IgD-negative memory B cell (primary cell): ENCODE measurements around the gene SLAMF7. TPM values are rescaled to one million over a fixed set of nuclear protein-coding genes. Genes with fewer than 3 reads are reported as not detected.
"Not testable (repeated sequence)": the region's sequence is repeated elsewhere in the genome, so short reads cannot be mapped to it uniquely, and the experiment has no call there.

Source experiments
- H3K27ac Mint-ChIP-seq, 3 donors: one replicate each; pipeline ENCODE4 v1.8.0; 2020 to 2022; ENCODE audit warnings: mild to moderate bottlenecking in 3 of 3, mixed read lengths in 3 of 3, moderate library complexity in 1 of 3
- H3K27me3 Mint-ChIP-seq: one replicate; pipeline ENCODE4 v1.8.0; 2021; ENCODE audit warnings: mixed read lengths
- H3K36me3 Mint-ChIP-seq: one replicate; pipeline ENCODE4 v1.8.0; 2020; ENCODE audit warnings: mild to moderate bottlenecking, mixed read lengths
- H3K4me1 Mint-ChIP-seq, 3 donors: one replicate each; pipeline ENCODE4 v1.8.0; 2020 to 2022; ENCODE audit warnings: mixed read lengths in 3 of 3, mild to moderate bottlenecking in 1 of 3
- H3K4me3 Mint-ChIP-seq, 4 donors: one replicate each; pipeline ENCODE4 v1.8.0; 2020 to 2022; ENCODE audit warnings: mild to moderate bottlenecking in 4 of 4, mixed read lengths in 4 of 4, moderate library complexity in 3 of 4
- H3K9me3 Mint-ChIP-seq, 3 donors: one replicate each; pipeline ENCODE4 v1.8.0; 2020 to 2021; ENCODE audit warnings: mixed read lengths in 3 of 3, mild to moderate bottlenecking in 1 of 3
- polyA plus RNA-seq: library from polyadenylated mRNA; unstranded; fragments of 300-500 nt; fragmentation: Illumina TruSeq; gene quantifications from one replicate; pipeline ENCODE4 v1.2.3, GENCODE V29; 2021

SLAMF7 gene
- polyA plus RNA-seq, 1 donor from 2014 or later = 26.8 TPM

DNA sequence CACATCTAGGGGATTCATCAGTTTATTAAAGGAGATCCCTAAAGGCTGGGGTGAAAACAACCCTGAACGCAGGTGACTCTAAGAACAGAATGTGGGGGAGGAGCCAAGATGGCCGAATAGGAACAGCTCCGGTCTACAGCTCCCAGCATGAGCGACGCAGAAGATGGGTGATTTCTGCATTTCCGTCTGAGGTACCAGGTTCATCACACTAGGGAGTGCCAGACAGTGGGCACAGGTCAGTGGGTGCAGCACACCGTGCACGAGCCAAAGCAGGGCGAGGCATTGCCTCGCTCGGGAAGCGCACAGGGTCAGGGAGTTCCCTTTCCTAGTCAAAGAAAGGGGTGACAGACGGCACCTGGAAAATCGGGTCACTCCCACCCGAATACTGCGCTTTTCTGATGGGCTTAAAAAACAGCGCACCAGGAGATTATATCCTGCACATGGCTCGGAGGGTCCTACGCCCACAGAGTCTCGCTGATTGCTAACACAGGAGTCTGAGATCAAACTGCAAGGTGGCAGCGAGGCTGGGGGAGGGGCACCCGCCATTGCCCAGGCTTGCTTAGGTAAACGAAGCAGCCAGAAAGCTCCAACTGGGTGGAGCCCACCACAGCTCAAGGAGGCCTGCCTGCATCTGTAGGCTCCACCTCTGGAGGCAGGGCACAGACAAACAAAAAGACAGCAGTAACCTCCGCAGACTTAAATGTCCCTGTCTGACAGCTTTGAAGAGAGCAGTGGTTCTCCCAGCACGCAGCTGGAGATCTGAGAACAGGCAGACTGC, 44.1 kb downstream of the SLAMF7 start:
- not testable (repeated sequence) for H3K36me3 Mint-ChIP-seq, H3K27me3 Mint-ChIP-seq, H3K9me3 Mint-ChIP-seq
- H3K4me1 Mint-ChIP-seq = peaks cover 14 to 31% (median 30%) of the 10 kb centered on the region in 3 donors
- peak overlapping the region; percentile 85 to 93 (median 91) for H3K27ac Mint-ChIP-seq
- H3K4me3 Mint-ChIP-seq = peak overlapping the region in 2 of 4 donors; percentile 23 to 75

GRCh38 chr1:160789051-160789701, 50.1 kb downstream of the SLAMF7 start:
- Mint-ChIP-seq H3K27me3 (no peaks in the 10 kb centered on the region), H3K36me3 (no peaks in the 10 kb centered on the region), H3K9me3 (no peaks in the 10 kb centered on the region), H3K4me3 (peak overlapping the region; percentile 61 to 86 (median 74)), H3K27ac (peak overlapping the region; percentile 94 to 100 (median 99)), H3K4me1 (peaks cover 10 to 24% (median 23%) of the 10 kb centered on the region in 3 donors)

DNA sequence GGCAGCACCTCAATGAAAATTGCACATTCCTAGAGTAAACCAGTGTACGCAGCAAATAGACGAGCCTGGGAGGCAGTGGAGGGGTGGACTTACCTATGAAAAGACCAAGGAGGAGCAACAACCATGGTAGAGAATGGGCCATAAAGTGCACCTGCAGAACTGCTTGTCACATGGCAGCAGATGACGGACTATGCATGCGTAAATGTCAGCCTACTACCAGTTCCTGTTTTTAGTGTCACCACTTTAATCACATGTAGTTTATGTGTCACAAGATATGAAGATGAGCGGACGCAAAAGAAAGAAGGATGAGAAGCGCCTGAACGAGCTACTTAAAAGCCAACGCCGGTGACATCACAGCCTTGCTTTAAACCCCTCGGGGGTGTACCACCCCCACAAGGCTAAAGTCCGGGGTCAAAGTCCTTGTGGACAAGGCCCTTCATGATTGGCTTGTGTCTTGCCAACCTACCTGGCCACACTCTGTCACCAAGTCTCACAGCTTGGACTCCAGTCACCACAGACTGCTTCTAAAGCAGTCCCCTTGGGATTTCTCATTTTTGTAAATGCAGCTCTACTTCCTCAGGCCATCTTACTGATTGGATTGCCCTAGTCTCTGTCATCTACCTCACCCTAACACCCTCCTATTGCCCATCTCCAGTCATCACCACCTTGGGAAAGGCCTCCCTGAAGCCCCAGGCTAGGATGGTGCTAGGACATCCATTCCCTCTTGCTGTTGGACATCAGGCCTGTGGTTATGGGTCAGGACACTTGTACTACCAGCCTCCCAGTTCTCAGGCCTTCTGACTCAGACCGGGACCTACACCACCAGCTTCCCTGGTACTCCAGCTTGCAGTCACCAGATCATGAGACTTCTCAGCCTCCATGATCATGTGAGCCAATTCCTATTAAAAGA, 50.9 kb downstream of the SLAMF7 start:
- H3K4me1 Mint-ChIP-seq = peaks cover 10 to 26% (median 26%) of the 10 kb centered on the region in 3 donors

DNA sequence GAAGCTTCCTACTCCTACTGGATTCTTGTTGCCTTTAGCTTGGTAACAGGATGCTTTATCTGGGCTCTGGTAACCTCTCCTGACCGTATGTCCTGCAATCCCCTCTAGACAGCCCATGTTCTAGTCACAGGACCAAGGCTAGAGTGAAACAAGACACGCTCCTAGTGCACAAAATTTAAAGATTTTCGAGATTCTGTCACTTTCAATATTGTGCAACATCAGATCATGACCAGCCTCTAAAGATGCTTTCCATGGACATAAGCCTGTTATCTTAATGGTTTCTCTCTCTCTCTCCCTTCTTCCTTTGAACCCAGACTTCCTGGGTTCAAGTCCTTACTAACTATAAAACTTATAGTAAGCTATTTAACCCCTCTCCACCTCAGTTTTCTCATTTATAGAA, 55.3 kb downstream of the SLAMF7 start:
- Mint-ChIP-seq H3K4me3 (peak overlapping the region in 2 of 4 donors; percentile 13 to 73), H3K9me3 (no peaks in the 10 kb centered on the region)

More for the DNA sequence above, 50.9 kb downstream of the SLAMF7 start:
- Mint-ChIP-seq H3K27ac (peak overlapping the region; percentile 94 to 100 (median 99)), H3K9me3 (no peaks in the 10 kb centered on the region), H3K4me3 (peak overlapping the region; percentile 61 to 86 (median 74)), H3K36me3 (no peaks in the 10 kb centered on the region), H3K27me3 (no peaks in the 10 kb centered on the region)

DNA sequence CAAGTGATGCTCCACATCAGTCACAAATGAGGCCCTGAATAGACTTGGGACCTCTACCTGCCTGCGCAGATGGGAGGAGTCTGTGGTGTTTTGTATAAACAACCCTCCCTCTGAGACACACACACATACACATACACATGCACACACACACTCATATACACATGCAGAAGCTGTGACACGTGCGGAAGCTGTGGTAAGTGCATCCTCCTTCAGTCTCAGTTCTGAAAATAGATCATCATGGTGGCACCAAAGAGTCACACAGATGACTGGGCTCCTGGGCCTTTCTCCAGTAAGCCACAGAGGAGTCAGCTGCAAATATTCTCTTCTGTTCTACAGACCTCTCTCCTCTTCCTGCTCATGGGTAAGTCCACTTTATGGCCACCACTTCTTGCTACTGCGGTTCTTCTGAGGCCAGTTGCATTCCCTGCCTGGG, 56.9 kb downstream of the SLAMF7 start, which contains the start of gene LY9:
LY9 (plus strand) TSS at position 224 of the 433 bp plus-strand sequence; CDS start at position 238, 14 bp downstream.
- peak within 1 kb of the TSS; percentile 90 to 99 (median 95) for H3K27ac Mint-ChIP-seq
- peak within 1 kb of the TSS; percentile 82 to 99 (median 96) for H3K4me3 Mint-ChIP-seq
- H3K27me3 Mint-ChIP-seq = no peaks in the 10 kb centered on the region
- peaks cover 6% of the 10 kb centered on the region for H3K36me3 Mint-ChIP-seq
- H3K9me3 Mint-ChIP-seq = no peaks in the 10 kb centered on the region
- peaks cover 39 to 58% (median 49%) of the 10 kb centered on the region in 3 donors for H3K4me1 Mint-ChIP-seq

More for the DNA sequence above, 55.3 kb downstream of the SLAMF7 start:
- peaks cover 36 to 56% (median 48%) of the 10 kb centered on the region in 3 donors for H3K4me1 Mint-ChIP-seq
- no peaks in the 10 kb centered on the region for H3K27me3 Mint-ChIP-seq
- no peaks in the 10 kb centered on the region for H3K36me3 Mint-ChIP-seq
- H3K27ac Mint-ChIP-seq = peak overlapping the region; percentile 90 to 99 (median 95)

DNA sequence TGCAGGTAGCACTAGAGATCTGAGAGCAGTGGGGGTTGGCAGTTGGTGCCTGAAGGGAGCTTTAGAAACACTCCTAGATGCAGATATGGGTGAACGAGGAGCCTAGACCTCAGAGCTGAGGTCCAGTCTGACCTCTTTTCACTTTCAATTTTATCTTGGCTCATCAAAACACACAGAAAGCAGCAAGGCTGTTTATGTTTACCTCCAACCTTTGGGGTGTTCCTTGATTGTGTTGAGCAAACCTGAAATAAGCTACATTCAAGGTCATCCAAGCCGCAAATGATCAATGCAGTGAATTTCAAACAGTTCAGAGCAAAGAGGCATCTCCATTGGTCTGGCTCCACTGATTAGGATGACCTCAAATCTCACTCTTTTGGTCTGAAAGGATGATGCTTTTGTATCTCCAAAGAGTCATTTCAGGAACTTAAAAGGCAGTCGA, 58.2 kb downstream of the SLAMF7 start:
- peak overlapping the region; percentile 82 to 99 (median 96) for H3K4me3 Mint-ChIP-seq
- H3K9me3 Mint-ChIP-seq = no peaks in the 10 kb centered on the region
- H3K36me3 Mint-ChIP-seq = peaks cover 6% of the 10 kb centered on the region
- H3K4me1 Mint-ChIP-seq = peaks cover 45 to 64% (median 52%) of the 10 kb centered on the region in 3 donors
- no peaks in the 10 kb centered on the region for H3K27me3 Mint-ChIP-seq
- peak overlapping the region; percentile 90 to 99 (median 95) for H3K27ac Mint-ChIP-seq

- Mint-ChIP-seq H3K9me3 (no peaks in the 10 kb centered on the region), H3K4me3 (peak overlapping the region; percentile 82 to 99 (median 96)), H3K4me1 (peaks cover 50 to 67% (median 54%) of the 10 kb centered on the region in 3 donors), H3K27ac (peak overlapping the region; percentile 90 to 99 (median 95)), H3K36me3 (peaks cover 6% of the 10 kb centered on the region), H3K27me3 (no peaks in the 10 kb centered on the region)
Observed at GRCh38 chr1:160797861-160798273, 58.8 kb downstream of the SLAMF7 start.

GRCh38 chr1:160798439-160798838, 59.4 kb downstream of the SLAMF7 start:
- Mint-ChIP-seq H3K4me1 (peaks cover 53 to 68% (median 53%) of the 10 kb centered on the region in 3 donors), H3K27ac (peak overlapping the region; percentile 90 to 99 (median 95)), H3K27me3 (no peaks in the 10 kb centered on the region), H3K36me3 (peaks cover 9% of the 10 kb centered on the region), H3K9me3 (no peaks in the 10 kb centered on the region), H3K4me3 (peak overlapping the region; percentile 82 to 99 (median 96))

DNA sequence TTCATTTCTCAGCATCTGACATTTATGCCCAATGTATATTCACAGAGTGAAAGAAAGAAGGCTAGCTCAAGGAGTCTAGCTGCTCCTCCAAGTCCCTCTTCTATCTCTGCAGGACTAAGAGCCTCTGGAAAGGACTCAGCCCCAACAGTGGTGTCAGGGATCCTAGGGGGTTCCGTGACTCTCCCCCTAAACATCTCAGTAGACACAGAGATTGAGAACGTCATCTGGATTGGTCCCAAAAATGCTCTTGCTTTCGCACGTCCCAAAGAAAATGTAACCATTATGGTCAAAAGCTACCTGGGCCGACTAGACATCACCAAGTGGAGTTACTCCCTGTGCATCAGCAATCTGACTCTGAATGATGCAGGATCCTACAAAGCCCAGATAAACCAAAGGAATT, 60.6 kb downstream of the SLAMF7 start:
- H3K36me3 Mint-ChIP-seq = peaks cover 15% of the 10 kb centered on the region
- peaks cover 0 to 5% (median 0%) of the 10 kb centered on the region in 3 donors for H3K9me3 Mint-ChIP-seq
- H3K27ac Mint-ChIP-seq = peak overlapping the region; percentile 90 to 99 (median 95)
- no peaks in the 10 kb centered on the region for H3K27me3 Mint-ChIP-seq
- H3K4me1 Mint-ChIP-seq = peaks cover 53 to 76% (median 60%) of the 10 kb centered on the region in 3 donors
- peak overlapping the region; percentile 68 to 96 (median 88) for H3K4me3 Mint-ChIP-seq

DNA sequence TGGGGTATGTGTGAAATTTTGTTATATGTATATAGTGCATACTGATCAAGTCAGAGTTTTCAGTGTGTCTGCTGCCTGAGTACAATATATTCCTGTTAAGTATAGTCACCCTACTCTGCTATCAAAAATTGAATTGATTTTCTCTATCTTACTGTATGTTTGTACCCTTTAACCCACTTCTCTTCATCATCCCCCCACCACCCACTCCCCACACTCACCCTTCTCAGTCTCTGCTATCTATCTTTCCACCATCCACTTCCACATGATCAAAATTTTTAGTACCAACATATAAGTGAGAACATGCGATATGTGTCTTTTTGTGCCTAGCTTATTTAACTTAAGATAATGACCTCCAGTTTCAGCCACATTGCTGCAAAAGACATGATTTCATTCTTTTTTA, 61.1 kb downstream of the SLAMF7 start:
- H3K27me3 Mint-ChIP-seq = no peaks in the 10 kb centered on the region
- H3K4me3 Mint-ChIP-seq = peak overlapping the region; percentile 68 to 96 (median 88)
- H3K4me1 Mint-ChIP-seq = peaks cover 57 to 77% (median 65%) of the 10 kb centered on the region in 3 donors
- H3K36me3 Mint-ChIP-seq = peaks cover 20% of the 10 kb centered on the region
- peaks cover 0 to 9% (median 2%) of the 10 kb centered on the region in 3 donors for H3K9me3 Mint-ChIP-seq
- H3K27ac Mint-ChIP-seq = peak overlapping the region; percentile 90 to 99 (median 95)

GRCh38 chr1:160800645-160801408, 61.8 kb downstream of the SLAMF7 start:
- Mint-ChIP-seq H3K27ac (peak overlapping the region; percentile 76 to 95 (median 90)), H3K36me3 (peaks cover 22% of the 10 kb centered on the region), H3K4me3 (peak overlapping the region; percentile 71 to 96 (median 83))

DNA sequence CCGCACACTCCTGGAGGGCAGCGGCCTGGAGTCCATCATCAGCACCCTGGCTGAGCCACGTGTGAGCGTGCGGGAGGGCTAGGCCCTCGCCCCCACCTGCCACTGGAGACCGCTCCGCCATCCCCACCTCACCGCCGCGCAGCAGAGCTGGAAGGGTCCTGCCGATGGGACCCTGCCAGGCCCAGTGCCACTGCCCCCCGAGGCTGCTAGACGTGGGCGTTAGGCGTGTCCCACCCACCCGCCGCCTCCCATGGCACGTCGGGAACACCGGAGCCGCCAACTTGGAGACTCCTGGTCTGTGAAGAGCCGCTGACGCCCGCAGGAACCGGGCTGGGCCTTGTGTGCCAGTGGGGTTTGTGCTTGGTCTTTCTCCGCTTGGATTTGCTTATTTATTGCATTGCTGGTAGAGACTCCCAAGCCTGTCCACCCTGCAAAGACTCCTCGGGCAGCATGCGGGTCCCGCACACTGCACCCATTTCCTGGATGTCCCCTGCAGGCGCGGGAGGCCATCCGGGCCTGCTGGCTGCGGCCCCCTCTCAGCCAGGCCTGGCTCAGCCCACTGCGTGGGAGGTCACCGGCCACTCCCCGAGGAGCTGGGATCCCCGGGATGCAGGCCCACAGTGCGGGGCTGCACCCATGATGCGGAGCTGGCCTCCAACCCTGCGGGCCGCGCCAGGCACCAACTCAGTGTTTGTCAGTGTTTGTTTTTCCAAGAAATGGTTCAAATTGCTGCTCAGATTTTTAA, 63.0 kb downstream of the SLAMF7 start:
- H3K4me3 Mint-ChIP-seq = peak overlapping the region in 1 of 4 donors; percentile 82
- no peaks in the 10 kb centered on the region for H3K27me3 Mint-ChIP-seq
- H3K27ac Mint-ChIP-seq = no peak overlapping the region
- peaks cover 2 to 19% (median 4%) of the 10 kb centered on the region in 3 donors for H3K9me3 Mint-ChIP-seq
- peaks cover 60 to 71% (median 68%) of the 10 kb centered on the region in 3 donors for H3K4me1 Mint-ChIP-seq
- peaks cover 32% of the 10 kb centered on the region for H3K36me3 Mint-ChIP-seq

More at GRCh38 chr1:160800645-160801408, 61.8 kb downstream of the SLAMF7 start:
- Mint-ChIP-seq H3K27me3 (no peaks in the 10 kb centered on the region), H3K9me3 (peaks cover 0 to 11% (median 2%) of the 10 kb centered on the region in 3 donors), H3K4me1 (peaks cover 59 to 74% (median 62%) of the 10 kb centered on the region in 3 donors)
